ENCODE results near the gene PFDN2. TPM values are rescaled to one million over a fixed set of nuclear protein-coding genes. Genes with fewer than 3 reads are reported as not detected.

PFDN2 gene
- total and polyA plus RNA-seq, 2 experiments from 2014 or later: 45.6 to 352 TPM

DNA sequence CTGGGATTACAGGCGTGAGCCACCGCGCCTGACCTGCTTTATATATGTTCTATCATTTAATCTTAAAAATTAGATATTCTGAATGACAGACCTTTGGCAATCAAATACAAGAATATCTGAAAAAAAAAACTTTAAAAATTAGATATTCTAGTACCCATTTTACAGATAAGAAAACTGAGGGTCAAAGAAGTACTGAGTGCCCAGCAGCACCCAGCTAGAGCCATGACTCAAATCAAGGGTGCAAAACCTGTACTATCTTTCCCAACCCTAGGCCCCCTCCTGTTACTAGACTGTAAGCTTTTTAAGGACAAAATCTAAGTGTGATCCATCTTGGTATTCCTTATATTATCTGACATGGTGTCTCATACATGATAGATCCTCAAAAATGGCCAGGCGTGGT is 56.4 kb downstream of the PFDN2 start (continued):
- TF ChIP-seq, protein P1, sequence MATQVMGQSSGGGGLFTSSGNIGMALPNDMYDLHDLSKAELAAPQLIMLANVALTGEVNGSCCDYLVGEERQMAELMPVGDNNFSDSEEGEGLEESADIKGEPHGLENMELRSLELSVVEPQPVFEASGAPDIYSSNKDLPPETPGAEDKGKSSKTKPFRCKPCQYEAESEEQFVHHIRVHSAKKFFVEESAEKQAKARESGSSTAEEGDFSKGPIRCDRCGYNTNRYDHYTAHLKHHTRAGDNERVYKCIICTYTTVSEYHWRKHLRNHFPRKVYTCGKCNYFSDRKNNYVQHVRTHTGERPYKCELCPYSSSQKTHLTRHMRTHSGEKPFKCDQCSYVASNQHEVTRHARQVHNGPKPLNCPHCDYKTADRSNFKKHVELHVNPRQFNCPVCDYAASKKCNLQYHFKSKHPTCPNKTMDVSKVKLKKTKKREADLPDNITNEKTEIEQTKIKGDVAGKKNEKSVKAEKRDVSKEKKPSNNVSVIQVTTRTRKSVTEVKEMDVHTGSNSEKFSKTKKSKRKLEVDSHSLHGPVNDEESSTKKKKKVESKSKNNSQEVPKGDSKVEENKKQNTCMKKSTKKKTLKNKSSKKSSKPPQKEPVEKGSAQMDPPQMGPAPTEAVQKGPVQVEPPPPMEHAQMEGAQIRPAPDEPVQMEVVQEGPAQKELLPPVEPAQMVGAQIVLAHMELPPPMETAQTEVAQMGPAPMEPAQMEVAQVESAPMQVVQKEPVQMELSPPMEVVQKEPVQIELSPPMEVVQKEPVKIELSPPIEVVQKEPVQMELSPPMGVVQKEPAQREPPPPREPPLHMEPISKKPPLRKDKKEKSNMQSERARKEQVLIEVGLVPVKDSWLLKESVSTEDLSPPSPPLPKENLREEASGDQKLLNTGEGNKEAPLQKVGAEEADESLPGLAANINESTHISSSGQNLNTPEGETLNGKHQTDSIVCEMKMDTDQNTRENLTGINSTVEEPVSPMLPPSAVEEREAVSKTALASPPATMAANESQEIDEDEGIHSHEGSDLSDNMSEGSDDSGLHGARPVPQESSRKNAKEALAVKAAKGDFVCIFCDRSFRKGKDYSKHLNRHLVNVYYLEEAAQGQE (IDR thresholded peaks at IDR 0.05; ENCODE audit: unreplicated experiment): no peak
- TF ChIP-seq EZH2 (IDR thresholded peaks at IDR 0.05; ENCODE audit: low read depth, unreplicated experiment): no peak
- no peak for TF ChIP-seq ZNF114 (CRISPR knock-in tag; IDR thresholded peaks at IDR 0.05)
- TF ChIP-seq JUNB (IDR thresholded peaks at IDR 0.05; ENCODE audit: unreplicated experiment): no peak
- no peak for TF ChIP-seq ZNF331 (CRISPR knock-in tag; IDR thresholded peaks at IDR 0.05; ENCODE audit: low read depth)

DNA sequence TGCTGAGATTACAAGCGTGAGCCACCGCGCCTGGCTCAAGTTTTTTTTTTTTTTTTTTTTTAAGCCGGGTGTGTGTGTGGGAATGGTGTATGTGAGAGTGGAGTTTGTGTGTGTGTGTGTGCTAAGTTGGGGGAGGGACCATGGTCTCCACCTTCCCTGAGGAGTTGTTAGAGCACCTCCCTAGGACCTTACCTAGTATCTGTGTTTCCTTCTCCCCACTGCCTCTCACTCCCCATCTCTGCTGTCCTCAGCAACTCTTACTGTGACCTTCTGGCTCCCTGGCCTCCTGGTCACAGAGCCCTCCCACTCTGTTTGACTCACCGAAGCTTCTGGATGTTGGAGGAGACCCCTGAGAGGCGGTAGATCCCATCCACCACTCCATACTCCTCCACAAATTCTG is 58.5 kb downstream of the PFDN2 start:
- peaks cover 6% of the 10 kb centered on the region for H3K27me3 Mint-ChIP-seq (ENCODE audit: insufficient read depth, low read depth, poor library complexity)
- Histone ChIP-seq H3K4me3 (no peak overlapping the region), H3K4me2 (no peak overlapping the region), H3K9me2 (ENCODE audit: insufficient read depth) (no peaks in the 10 kb centered on the region), H4K20me1 (replicated peaks; ENCODE audit: insufficient read depth) (no peaks in the 10 kb centered on the region), H3K27me3 (ENCODE audit: insufficient read depth) (no peaks in the 10 kb centered on the region), H3K4me1 (ENCODE audit: insufficient read depth) (peaks cover 9% of the 10 kb centered on the region; the same call in 1 of the 2 replicates), H3K36me3 (ENCODE audit: insufficient read depth) (no peaks in the 10 kb centered on the region), H2AFZ (peak overlapping the region; percentile 74), H3K27ac (ENCODE audit: low read depth) (no peak overlapping the region), H3F3A (replicated peaks; ENCODE audit: low read depth) (no peaks in the 10 kb centered on the region), H3K79me2 (replicated peaks; ENCODE audit: insufficient read depth) (no peaks in the 10 kb centered on the region)
- no peaks in the 10 kb centered on the region for H3K9me3 Mint-ChIP-seq
- no peak for DNase-seq (ENCODE audit: low spot score)
- H3K4me1 Mint-ChIP-seq: peaks cover 6% of the 10 kb centered on the region; the same call in 2 of the 3 replicates
- no peak overlapping the region for H3K4me3 Mint-ChIP-seq
- no peaks in the 10 kb centered on the region for H3K36me3 Mint-ChIP-seq (ENCODE audit: low read depth)
- ATAC-seq: no peak
- no peak overlapping the region for H3K27ac Mint-ChIP-seq
- no peak for TF ChIP-seq JUNB (IDR thresholded peaks at IDR 0.05; ENCODE audit: unreplicated experiment)
- no peak for TF ChIP-seq EZH2 (IDR thresholded peaks at IDR 0.05; ENCODE audit: low read depth, unreplicated experiment)
- TF ChIP-seq, protein P1 (IDR thresholded peaks at IDR 0.05; ENCODE audit: unreplicated experiment): no peak
- no peak for TF ChIP-seq POLR2AphosphoS5 (IDR thresholded peaks at IDR 0.05; ENCODE audit: low read depth)
- TF ChIP-seq STAT1 (IDR thresholded peaks at IDR 0.05; ENCODE audit: unreplicated experiment): no peak
- no peak for TF ChIP-seq ZNF331 (CRISPR knock-in tag; IDR thresholded peaks at IDR 0.05; ENCODE audit: low read depth)
- TF ChIP-seq, protein P2, sequence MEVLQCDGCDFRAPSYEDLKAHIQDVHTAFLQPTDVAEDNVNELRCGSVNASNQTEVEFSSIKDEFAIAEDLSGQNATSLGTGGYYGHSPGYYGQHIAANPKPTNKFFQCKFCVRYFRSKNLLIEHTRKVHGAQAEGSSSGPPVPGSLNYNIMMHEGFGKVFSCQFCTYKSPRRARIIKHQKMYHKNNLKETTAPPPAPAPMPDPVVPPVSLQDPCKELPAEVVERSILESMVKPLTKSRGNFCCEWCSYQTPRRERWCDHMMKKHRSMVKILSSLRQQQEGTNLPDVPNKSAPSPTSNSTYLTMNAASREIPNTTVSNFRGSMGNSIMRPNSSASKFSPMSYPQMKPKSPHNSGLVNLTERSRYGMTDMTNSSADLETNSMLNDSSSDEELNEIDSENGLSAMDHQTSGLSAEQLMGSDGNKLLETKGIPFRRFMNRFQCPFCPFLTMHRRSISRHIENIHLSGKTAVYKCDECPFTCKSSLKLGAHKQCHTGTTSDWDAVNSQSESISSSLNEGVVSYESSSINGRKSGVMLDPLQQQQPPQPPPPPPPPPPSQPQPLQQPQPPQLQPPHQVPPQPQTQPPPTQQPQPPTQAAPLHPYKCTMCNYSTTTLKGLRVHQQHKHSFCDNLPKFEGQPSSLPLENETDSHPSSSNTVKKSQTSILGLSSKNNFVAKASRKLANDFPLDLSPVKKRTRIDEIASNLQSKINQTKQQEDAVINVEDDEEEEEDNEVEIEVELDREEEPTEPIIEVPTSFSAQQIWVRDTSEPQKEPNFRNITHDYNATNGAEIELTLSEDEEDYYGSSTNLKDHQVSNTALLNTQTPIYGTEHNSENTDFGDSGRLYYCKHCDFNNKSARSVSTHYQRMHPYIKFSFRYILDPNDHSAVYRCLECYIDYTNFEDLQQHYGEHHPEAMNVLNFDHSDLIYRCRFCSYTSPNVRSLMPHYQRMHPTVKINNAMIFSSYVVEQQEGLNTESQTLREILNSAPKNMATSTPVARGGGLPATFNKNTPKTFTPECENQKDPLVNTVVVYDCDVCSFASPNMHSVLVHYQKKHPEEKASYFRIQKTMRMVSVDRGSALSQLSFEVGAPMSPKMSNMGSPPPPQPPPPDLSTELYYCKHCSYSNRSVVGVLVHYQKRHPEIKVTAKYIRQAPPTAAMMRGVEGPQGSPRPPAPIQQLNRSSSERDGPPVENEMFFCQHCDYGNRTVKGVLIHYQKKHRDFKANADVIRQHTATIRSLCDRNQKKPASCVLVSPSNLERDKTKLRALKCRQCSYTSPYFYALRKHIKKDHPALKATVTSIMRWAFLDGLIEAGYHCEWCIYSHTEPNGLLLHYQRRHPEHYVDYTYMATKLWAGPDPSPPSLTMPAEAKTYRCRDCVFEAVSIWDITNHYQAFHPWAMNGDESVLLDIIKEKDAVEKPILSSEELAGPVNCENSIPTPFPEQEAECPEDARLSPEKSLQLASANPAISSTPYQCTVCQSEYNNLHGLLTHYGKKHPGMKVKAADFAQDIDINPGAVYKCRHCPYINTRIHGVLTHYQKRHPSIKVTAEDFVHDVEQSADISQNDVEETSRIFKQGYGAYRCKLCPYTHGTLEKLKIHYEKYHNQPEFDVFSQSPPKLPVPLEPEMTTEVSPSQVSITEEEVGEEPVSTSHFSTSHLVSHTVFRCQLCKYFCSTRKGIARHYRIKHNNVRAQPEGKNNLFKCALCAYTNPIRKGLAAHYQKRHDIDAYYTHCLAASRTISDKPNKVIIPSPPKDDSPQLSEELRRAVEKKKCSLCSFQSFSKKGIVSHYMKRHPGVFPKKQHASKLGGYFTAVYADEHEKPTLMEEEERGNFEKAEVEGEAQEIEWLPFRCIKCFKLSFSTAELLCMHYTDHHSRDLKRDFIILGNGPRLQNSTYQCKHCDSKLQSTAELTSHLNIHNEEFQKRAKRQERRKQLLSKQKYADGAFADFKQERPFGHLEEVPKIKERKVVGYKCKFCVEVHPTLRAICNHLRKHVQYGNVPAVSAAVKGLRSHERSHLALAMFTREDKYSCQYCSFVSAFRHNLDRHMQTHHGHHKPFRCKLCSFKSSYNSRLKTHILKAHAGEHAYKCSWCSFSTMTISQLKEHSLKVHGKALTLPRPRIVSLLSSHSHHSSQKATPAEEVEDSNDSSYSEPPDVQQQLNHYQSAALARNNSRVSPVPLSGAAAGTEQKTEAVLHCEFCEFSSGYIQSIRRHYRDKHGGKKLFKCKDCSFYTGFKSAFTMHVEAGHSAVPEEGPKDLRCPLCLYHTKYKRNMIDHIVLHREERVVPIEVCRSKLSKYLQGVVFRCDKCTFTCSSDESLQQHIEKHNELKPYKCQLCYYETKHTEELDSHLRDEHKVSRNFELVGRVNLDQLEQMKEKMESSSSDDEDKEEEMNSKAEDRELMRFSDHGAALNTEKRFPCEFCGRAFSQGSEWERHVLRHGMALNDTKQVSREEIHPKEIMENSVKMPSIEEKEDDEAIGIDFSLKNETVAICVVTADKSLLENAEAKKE (CRISPR knock-in tag; IDR thresholded peaks at IDR 0.05): no peak
- no peak for TF ChIP-seq CREB1 (CRISPR knock-in tag; IDR thresholded peaks at IDR 0.05; ENCODE audit: low read depth)
- TF ChIP-seq ETS1 (IDR thresholded peaks at IDR 0.05): no peak
- no peak for TF ChIP-seq EZH2phosphoT487 (IDR thresholded peaks at IDR 0.05; ENCODE audit: unreplicated experiment)
